NCI-H146 (cell line): ENCODE data around the gene SF3B1.
"Not testable (repeated sequence)": the region's sequence is repeated elsewhere in the genome, so short reads cannot be mapped to it uniquely, and the experiment has no call there.

Source experiments
- DNase-seq: peaks from one replicate; lab custom pipeline; 2025; lab: John Stamatoyannopoulos, UW

SF3B1 gene

GRCh38 chr2:197434541-197435513 is at the start of gene SF3B1:
Gene SF3B1 (minus strand): TSS chr2:197435028. CDS start chr2:197434999, 29 bp downstream.
- peak; percentile 94 for DNase-seq

DNA sequence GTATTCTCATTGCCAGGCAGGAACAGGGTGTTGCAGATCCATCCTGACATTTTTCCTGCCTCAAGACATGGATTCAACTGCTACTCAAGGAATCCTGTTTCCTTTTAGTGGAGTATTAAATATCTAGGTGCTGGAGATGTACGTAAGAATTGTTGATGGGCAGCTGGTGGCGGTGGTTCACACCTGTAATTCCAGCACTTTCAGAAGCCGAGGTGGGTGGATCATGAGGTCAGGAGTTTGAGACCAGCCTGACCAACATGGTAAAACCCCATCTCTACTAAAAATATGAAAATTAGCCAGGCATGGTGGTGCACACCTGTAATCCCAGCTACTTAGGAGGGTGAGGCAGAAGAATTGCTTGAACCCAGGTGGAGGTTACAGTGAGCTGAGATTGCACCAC is 49.4 kb upstream of the SF3B1 start:
- not testable (repeated sequence) for DNase-seq

DNA sequence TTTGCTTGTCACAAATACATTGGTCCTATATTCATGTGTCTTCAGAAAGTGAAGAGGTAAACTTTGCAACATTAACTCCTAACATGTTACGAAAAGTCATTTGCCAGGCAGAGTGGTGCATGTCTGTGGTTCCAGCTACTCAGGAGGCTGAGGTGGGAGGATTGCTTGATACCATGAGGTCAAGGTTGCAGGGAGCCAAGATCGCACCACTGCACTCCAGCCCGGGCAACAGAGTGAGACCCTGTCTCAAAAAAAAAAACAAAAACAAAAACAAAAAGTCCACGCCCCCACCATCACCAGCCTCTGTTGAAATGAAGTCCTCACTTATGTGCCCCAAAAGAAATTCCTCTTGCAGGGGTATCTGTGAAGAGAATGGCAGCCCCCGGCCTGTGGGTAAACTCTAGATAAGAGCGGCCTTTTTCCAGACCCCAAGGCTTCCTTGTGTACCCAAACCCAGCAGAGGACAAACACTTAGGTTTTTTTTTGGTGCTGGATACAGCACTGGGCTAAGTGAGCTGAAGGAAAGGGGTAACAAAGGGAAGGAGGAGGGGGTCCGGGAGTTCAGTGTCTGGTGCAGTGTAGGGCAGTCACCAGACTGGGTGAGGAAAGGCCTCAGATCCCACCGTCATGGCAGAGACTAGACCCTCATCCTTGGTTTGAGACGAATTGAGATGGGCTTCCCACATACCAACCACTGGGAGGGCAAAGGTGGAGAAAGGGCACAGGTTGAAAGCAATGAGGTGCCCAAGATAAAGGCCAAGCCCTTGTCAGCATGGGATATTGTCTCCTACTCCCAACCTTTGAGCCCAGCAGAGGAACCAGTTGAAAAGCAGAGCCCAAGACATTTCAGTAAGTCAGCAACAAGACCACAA is 45.6 kb upstream of the SF3B1 start:
- no peak for DNase-seq

- DNase-seq, result no peak
Observed at GRCh38 chr2:197477797-197478196, 43.0 kb upstream of the SF3B1 start.

DNA sequence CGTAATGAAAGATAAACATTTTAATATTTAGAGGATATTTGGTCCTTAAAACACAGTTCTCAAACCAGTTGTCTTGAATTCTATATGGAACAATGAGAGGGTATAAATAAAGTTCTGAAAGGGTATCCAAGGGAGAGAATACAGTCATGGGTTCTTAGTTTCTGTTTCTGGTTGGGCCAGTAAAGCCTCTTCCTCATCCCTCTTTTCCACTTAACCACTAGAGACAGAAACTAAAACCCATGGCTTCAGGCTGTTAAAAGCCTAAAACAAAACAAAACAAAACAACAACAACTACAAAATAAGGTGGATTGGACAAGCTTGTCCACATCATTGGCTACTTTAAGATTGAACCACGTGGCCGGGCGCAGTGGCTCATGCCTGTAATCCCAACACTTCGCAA is 37.3 kb upstream of the SF3B1 start:
- no peak for DNase-seq

DNA sequence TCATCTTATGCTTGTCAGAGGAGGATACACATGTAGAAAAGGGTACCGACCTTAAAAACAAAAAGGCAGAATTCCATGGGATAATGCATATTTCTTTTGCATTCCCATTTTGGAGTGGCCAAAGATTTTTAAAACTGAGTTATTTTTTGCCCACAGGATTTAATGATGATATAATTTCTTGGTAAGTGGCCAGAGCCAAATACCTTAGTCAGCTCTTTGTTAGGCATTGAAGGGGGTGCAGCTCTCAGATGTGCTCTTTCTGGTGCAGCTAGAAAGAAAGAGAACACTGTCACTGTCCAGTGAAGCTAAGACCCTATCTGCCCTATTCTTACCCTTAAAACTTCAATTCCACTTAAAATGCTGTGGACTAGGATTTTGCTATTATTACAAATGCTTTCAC is 29.3 kb upstream of the SF3B1 start:
- DNase-seq, result no peak

DNA sequence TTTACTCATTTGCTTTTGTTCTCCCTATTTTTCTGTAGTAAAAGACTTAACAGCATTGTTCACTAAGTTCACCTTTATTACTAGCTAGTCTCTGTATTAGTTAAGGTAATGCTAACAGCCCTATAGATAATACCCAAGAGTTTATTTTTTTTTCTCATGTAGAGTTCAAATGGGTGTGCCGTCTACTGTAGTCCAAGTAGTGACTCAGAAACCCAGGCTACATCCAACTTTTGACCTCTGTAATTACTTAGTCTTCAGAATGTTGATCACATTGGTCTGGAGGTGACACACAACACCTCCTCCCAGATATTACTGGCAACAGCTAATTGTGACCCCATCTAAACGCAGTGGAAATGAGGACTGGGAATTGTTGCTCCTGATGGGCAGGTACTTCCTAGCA is 26.2 kb upstream of the SF3B1 start:
- no peak for DNase-seq

GRCh38 chr2:197460649-197461048 is 25.8 kb upstream of the SF3B1 start:
- DNase-seq, result no peak

DNA sequence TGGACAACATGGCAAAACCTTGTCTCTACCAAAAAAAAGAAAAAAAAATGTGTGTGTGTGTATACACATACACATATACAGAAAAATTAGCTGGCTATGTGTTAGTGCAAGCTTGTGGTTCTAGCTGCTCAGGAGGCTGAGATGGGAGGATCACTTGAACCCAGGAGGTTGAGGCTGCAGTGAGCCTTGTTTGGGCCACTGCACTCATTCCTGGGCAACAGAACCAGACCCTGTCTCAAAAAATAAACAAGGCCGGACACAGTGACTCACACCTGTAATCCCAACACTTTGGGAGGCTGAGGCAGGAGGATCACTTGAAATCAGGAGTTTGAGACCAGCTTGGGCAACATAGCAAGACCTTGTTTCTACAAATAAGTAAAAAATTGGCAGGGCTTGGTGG is 20.6 kb upstream of the SF3B1 start:
- DNase-seq, result no peak

- DNase-seq, result no peak
Observed at GRCh38 chr2:197454923-197455322, 20.1 kb upstream of the SF3B1 start.

DNA sequence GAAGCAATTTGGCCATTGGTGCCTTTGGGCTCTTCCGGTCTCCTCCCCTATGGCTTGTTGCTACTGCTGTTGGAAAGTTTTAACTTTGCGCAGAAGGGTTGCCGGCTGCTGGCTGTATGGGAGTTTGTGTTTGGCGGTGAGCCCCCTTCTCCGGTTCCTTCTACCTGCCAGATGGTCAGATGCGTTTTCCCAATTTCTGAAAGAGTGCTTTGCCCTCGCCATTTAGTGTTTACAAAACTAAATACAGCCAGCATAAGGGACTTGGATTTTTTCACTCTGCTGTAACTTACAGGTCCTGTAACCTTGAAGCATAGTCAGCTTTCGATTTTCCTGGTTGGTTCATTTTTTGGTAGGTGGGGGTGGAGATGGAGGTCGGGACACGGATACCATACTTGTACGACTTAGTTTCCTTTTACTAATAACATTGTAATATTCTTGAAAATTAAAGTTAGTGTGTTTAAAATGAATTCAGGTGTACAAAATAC is 19.1 kb upstream of the SF3B1 start:
- DNase-seq, result no peak

- DNase-seq, result peak; percentile 98
Observed at GRCh38 chr2:197453123-197453913, 18.5 kb upstream of the SF3B1 start, which contains the start of gene COQ10B. Gene COQ10B (plus strand): TSS chr2:197453552. CDS start chr2:197453561, 9 bp downstream.

- no peak for DNase-seq
Observed at GRCh38 chr2:197452754-197453122, 17.9 kb upstream of the SF3B1 start.

GRCh38 chr2:197450935-197451358 is 16.1 kb upstream of the SF3B1 start:
- DNase-seq, result not testable (repeated sequence)

- DNase-seq, result no peak
Observed at GRCh38 chr2:197450465-197450864, 15.6 kb upstream of the SF3B1 start.

DNA sequence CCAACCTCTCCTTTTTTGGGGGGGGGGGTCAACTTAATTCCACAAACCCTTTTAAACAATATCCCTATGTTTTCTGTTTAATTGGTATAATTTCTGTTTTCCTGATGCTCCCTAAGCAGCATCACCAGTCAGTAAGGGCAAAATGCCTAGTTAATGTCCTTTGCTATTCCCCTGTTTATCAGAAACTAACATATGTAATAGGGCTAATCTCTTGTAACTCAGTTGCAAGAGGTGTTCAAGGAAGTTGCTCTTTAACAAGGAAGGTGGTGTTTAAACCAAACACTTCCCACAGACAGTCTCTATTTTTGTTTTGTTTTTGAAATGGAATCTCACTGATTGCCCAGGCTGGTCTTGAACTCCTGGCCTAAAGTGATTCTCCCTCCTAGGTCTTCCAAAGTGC is 12.0 kb upstream of the SF3B1 start:
- no peak for DNase-seq

DNA sequence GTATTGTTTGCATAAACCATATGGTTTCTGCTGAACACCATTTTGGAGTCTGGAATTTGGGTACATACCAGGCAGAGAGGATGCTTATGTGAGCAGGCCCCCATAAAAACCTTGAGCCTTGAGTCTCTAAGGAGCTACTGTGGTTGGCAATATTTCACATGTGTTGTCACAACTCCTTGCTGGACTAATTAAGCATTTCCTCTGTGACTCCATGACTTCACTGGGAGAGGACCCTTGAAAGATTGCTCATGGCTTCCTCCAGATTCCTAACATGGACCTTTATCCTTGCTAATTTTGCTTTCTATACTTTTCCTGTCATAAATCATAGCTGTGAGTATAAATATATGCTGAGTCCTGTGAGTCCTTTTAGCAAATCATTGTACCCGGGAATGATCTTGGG is 10.9 kb upstream of the SF3B1 start:
- no peak for DNase-seq

GRCh38 chr2:197442857-197443256 is 8.0 kb upstream of the SF3B1 start:
- DNase-seq, result no peak

DNA sequence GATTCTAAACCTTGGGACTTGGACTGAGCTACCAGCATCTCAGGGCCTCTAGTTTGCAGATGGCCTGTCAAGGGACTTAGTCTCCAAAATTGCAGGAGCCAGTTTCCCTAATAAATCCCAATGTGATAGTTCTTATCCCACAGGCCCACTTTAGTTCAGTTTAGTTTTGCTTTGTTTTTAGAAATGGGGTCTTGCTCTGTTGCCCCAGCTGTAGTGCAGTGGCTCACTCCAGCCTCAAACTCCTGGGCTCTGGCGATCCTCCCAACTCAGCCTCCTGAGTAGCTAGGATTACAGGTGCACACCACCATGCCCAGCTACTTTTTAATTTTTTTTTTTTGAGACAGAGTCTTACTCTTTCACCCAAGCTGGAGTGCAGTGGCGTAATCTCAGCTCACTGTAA is 2.6 kb upstream of the SF3B1 start:
- DNase-seq, result no peak

DNA sequence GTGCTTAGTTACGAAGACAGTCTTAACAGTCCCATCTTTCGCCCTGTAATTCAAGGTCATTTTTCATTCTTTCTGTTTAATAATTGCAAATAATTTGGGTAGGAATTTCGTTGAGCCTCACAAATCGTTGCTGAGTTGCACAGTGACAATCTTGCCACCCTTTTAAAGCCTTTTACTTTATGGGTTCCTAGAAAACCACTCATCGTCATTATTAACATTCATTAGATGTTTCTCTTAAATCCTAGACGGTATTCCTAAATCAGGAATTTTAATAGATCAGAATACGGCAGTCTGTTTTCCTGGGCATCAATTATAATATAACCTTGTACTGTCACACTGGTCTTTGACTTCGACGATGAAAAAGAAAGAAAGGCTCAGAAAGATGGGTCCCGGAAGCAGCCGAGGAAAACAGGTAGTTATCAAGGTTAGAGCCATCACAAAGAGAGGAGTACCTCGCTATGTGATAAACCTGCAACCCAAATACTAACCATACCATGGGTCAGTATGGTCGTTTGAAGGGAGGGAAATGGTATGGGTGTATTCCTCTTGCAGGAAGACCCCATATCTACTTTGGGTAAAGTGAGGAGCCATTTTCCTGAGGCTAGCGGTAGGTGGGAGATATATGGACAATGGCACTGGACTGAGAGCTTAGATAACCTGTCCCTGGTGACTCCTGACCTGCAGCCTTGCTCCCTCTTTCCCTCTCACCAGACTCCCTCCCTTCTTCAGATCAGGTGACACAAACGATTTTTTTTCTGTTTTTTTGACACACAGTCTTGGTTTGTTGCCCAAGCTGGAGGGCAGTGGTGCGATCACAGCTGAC is 981 bp upstream of the SF3B1 start:
- peak; percentile 25 for DNase-seq
